Peyer's patch (tissue), 4 donors: ENCODE results near the gene KIF11. TPM values are rescaled to one million over a fixed set of nuclear protein-coding genes. Genes with fewer than 3 reads are reported as not detected.

Experiments used
- DNase-seq, 3 donors: peaks; one replicate each; pipeline ENCODE4 v3.0.0-alpha.2; 2017 to 2019
- H3K27ac ChIP-seq, 4 donors: fragments of 200-600 bp; sonication (generic); one replicate each; pipeline ENCODE4 v1.5.1; 2016 to 2019
- H3K27me3 ChIP-seq, 2 donors: fragments of 200-600 bp; sonication (generic); one replicate each; pipeline ENCODE4 v1.5.1; 2019
- H3K36me3 ChIP-seq, 3 donors: fragments of 200-600 bp; sonication (generic); one replicate each; pipeline ENCODE4 v1.5.1; 2016 to 2019
- H3K4me1 ChIP-seq, 4 donors: fragments of 200-600 bp; sonication (generic); one replicate each; pipeline ENCODE4 v1.5.1; 2016 to 2019
- H3K4me3 ChIP-seq, 4 donors: fragments of 200-600 bp; sonication (generic); 1 replicate in 3 of 4; 2 replicates in 1 of 4; pipeline ENCODE4 v1.5.1; 2016 to 2019; ENCODE audit warnings: mild to moderate bottlenecking in 1 of 4
- H3K9me3 ChIP-seq, 4 donors: fragments of 200-600 bp; sonication (generic); one replicate each; pipeline ENCODE4 v1.5.1; 2016 to 2019; ENCODE audit warnings: mild to moderate bottlenecking in 1 of 4
- POLR2A ChIP-seq, 2 donors: fragments of 450-650 bp; IDR thresholded peaks; one replicate each; pipeline ENCODE4 v1.5.1; 2017; ENCODE audit warnings: antibody characterized with exemption in 2 of 2, mild to moderate bottlenecking in 2 of 2, moderate library complexity in 2 of 2
- total RNA-seq, 4 donors: library from RNA; depleted of rRNA; stranded (reverse); fragments of >200 nt; gene quantifications; one replicate each; pipeline ENCODE4 v1.1.0, GENCODE V29; 2016
- TF ChIP-seq, protein P1 (sequence below), 6 experiments: fragments of 450-650 bp in 4 of 6; fragments of 200-600 bp in 2 of 6; sonication (generic) in 1 of 6; IDR thresholded peaks; one replicate each; pipeline ENCODE4 v1.5.1; 2017 to 2019; ENCODE audit warnings: antibody characterized with exemption in 6 of 6, mild to moderate bottlenecking in 3 of 6, moderate library complexity in 1 of 6

The KIF11 gene
- total RNA-seq, 4 donors from 2014 or later: 1.4 to 5.1 (median 3.4) TPM

GRCh38 chr10:92692080-92692671, 99.2 kb downstream of the KIF11 start:
- peaks cover 0 to 16% of the 10 kb centered on the region in 2 donors for H3K27me3 ChIP-seq

GRCh38 chr10:92692697-92693533, 100.0 kb downstream of the KIF11 start:
- peak overlapping the region in 3 of 4 donors; percentile 54 to 86 (median 67) for H3K4me3 ChIP-seq
- H3K36me3 ChIP-seq: no peaks in the 10 kb centered on the region
- peaks cover 0 to 29% (median 0%) of the 10 kb centered on the region in 4 donors for H3K4me1 ChIP-seq
- peaks cover 0 to 16% of the 10 kb centered on the region in 2 donors for H3K27me3 ChIP-seq
- TF ChIP-seq, protein P1, sequence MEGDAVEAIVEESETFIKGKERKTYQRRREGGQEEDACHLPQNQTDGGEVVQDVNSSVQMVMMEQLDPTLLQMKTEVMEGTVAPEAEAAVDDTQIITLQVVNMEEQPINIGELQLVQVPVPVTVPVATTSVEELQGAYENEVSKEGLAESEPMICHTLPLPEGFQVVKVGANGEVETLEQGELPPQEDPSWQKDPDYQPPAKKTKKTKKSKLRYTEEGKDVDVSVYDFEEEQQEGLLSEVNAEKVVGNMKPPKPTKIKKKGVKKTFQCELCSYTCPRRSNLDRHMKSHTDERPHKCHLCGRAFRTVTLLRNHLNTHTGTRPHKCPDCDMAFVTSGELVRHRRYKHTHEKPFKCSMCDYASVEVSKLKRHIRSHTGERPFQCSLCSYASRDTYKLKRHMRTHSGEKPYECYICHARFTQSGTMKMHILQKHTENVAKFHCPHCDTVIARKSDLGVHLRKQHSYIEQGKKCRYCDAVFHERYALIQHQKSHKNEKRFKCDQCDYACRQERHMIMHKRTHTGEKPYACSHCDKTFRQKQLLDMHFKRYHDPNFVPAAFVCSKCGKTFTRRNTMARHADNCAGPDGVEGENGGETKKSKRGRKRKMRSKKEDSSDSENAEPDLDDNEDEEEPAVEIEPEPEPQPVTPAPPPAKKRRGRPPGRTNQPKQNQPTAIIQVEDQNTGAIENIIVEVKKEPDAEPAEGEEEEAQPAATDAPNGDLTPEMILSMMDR (IDR thresholded peaks at IDR 0.05): no peak
- TF ChIP-seq POLR2A (IDR thresholded peaks at IDR 0.05): no peak
- H3K9me3 ChIP-seq: no peaks in the 10 kb centered on the region
- DNase-seq: no peak
- H3K27ac ChIP-seq: peak overlapping the region in 2 of 4 donors; percentile 94 to 97

More at GRCh38 chr10:92692080-92692671, 99.2 kb downstream of the KIF11 start:
- H3K4me3 ChIP-seq: peak overlapping the region; percentile 54 to 86 (median 68)
- H3K9me3 ChIP-seq: no peaks in the 10 kb centered on the region
- H3K27ac ChIP-seq: peak overlapping the region; percentile 65 to 97 (median 85)
- no peaks in the 10 kb centered on the region for H3K36me3 ChIP-seq
- TF ChIP-seq POLR2A (IDR thresholded peaks at IDR 0.05): no peak
- TF ChIP-seq, protein P1 (IDR thresholded peaks at IDR 0.05): no peak
- peak in 1 of 3 donors; percentile 40 for DNase-seq
- peaks cover 0 to 29% (median 0%) of the 10 kb centered on the region in 4 donors for H3K4me1 ChIP-seq

DNA sequence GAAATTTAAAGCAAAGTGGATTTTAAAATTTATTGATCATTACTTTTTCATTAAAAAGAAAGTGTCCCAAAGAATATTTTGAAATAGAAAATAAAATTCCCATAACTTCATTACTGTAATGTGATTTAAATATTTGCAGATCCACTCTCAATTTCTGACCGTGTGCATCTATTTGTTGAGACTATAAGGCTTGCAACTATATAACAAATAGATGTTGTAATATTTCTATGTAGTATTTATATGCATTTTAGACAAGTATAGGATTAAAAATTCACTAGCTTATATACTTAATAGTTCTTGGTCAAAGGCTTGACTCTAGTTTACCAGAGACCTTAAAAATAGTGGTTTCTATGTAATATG, 100.6 kb downstream of the KIF11 start:
- H3K27me3 ChIP-seq: peaks cover 0 to 16% of the 10 kb centered on the region in 2 donors
- H3K4me3 ChIP-seq: no peak overlapping the region
- H3K36me3 ChIP-seq: no peaks in the 10 kb centered on the region
- DNase-seq: no peak
- no peak overlapping the region for H3K27ac ChIP-seq
- no peaks in the 10 kb centered on the region for H3K9me3 ChIP-seq
- H3K4me1 ChIP-seq: peaks cover 0 to 29% (median 0%) of the 10 kb centered on the region in 4 donors
- no peak for TF ChIP-seq POLR2A (IDR thresholded peaks at IDR 0.05)
- TF ChIP-seq, protein P1 (IDR thresholded peaks at IDR 0.05): no peak

DNA sequence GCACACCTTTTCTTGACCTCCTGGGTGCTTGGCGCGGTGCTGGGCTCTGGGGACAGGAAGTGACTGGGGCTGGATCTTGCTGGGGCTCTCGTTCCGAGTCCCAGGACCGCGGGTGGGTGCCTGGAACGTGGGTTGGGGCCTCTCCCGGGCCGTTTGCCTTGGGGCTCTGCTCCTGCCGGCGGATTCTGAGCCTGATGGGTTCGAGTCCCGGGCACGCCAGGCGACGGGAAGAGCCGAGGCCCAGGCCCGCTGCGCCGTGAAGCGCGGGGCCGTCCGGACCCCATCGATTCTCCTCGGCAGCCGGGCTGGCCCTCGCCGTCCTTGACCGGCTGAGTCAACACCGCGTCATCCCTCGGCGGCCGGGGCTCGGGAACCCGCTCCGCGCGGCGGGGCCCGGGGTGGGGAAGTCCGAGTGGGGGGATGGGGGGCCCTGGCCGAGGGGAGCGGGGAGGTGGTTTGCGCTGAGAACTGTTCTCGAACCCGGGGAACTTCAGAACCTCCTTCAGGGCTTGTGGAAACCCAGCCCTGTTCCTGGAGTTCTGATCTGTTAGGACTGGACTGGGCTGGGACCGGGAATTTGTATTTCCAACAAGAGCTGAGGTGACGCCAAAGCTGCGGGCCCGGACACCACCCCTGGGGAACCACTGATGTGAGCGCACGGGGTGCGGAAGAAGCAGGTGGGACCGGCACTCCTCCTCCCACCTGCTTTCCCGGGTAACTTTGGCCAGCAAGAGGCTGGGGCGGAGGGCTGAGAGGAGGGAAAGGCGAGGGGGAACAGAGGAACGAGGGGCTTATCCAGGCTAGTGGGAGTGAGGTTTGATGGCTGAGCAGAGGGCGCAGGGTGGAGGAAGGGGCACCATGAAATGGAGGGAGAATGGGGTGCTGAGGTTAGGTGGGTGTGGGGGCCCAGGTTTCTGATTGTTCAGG, 103.0 kb downstream of the KIF11 start:
- no peak for DNase-seq
- peaks cover 0 to 11% (median 0%) of the 10 kb centered on the region in 4 donors for H3K4me1 ChIP-seq
- H3K27me3 ChIP-seq: no peaks in the 10 kb centered on the region
- H3K27ac ChIP-seq: no peak overlapping the region
- no peak for TF ChIP-seq POLR2A (IDR thresholded peaks at IDR 0.05)
- TF ChIP-seq, protein P1 (IDR thresholded peaks at IDR 0.05): no peak
- H3K9me3 ChIP-seq: no peaks in the 10 kb centered on the region
- peak overlapping the region in 2 of 4 donors; percentile 14 to 25 for H3K4me3 ChIP-seq
- H3K36me3 ChIP-seq: no peaks in the 10 kb centered on the region
